ENCODE results near the gene ARHGEF4.
"Not testable (repeated sequence)": the region's sequence is repeated elsewhere in the genome, so short reads cannot be mapped to it uniquely, and the experiment has no call there.

The ARHGEF4 gene

DNA sequence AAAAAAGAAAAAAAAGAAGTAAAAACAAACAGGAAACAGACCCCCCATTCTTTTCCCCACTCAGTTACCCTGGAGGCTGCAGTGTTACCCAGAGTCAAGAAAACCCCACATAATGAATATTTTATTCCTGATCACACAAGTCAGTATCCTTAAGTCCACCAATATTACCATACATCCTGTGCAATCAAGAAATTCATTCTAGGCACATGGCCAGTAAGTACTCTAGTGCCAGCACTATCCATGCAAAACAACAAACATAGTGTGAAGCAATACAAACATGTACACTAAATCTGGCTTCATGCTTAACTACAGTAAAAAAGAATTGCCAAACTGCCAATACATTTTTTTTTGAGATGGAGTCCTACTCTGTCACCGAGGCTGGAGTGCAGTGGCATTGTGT is 145.0 kb downstream of the ARHGEF4 start:
- Histone ChIP-seq H3K4me1 (no peaks in the 10 kb centered on the region), H3K36me3 (no peaks in the 10 kb centered on the region), H3K4me3 (no peak overlapping the region), H3K9me3 (peaks cover 0 to 9% (median 5%) of the 10 kb centered on the region in 3 donors), H3K27ac (no peak overlapping the region), H3K27me3 (no peaks in the 10 kb centered on the region)
- intact Hi-C loops (cut with DNase I; ENCODE audit: low total_unique reads): no loop called here
- TF ChIP-seq, protein P1, sequence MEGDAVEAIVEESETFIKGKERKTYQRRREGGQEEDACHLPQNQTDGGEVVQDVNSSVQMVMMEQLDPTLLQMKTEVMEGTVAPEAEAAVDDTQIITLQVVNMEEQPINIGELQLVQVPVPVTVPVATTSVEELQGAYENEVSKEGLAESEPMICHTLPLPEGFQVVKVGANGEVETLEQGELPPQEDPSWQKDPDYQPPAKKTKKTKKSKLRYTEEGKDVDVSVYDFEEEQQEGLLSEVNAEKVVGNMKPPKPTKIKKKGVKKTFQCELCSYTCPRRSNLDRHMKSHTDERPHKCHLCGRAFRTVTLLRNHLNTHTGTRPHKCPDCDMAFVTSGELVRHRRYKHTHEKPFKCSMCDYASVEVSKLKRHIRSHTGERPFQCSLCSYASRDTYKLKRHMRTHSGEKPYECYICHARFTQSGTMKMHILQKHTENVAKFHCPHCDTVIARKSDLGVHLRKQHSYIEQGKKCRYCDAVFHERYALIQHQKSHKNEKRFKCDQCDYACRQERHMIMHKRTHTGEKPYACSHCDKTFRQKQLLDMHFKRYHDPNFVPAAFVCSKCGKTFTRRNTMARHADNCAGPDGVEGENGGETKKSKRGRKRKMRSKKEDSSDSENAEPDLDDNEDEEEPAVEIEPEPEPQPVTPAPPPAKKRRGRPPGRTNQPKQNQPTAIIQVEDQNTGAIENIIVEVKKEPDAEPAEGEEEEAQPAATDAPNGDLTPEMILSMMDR (IDR thresholded peaks at IDR 0.05): no peak
- DNase-seq: no peak

DNA sequence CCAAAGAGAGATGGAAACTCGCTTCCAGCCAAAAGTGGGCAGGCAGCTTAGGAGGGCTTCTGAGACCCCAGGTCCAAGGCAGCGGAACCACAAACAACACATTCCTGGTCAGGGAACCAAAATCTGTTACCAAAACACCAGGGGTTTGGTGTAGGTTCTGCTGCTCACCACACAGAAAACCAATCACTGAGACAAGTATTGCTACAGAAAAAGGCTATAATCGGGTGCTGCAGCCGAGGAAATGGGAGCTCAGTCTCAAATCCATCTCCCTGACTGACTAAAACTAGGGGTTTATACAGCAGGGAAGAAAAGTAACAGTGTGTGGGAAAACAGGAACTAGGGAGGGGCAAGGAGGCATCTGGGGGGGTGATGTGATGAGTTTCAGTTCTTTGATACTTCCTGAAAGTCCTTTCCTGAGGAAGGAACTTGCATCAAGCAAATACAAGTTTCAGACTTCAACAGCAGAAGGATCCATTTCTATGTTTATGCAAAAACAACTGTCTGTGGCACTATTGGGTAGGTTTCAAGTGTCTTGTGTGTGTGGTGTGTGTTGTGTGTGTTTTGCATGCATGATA is 148.6 kb downstream of the ARHGEF4 start:
- Histone ChIP-seq H3K27ac (no peak overlapping the region), H3K36me3 (no peaks in the 10 kb centered on the region), H3K4me3 (no peak overlapping the region), H3K4me1 (no peaks in the 10 kb centered on the region), H3K27me3 (no peaks in the 10 kb centered on the region), H3K9me3 (no peaks in the 10 kb centered on the region)
- TF ChIP-seq, protein P1 (IDR thresholded peaks at IDR 0.05): no peak
- DNase-seq: no peak
- intact Hi-C loops (cut with DNase I; ENCODE audit: low total_unique reads): no loop called here

DNA sequence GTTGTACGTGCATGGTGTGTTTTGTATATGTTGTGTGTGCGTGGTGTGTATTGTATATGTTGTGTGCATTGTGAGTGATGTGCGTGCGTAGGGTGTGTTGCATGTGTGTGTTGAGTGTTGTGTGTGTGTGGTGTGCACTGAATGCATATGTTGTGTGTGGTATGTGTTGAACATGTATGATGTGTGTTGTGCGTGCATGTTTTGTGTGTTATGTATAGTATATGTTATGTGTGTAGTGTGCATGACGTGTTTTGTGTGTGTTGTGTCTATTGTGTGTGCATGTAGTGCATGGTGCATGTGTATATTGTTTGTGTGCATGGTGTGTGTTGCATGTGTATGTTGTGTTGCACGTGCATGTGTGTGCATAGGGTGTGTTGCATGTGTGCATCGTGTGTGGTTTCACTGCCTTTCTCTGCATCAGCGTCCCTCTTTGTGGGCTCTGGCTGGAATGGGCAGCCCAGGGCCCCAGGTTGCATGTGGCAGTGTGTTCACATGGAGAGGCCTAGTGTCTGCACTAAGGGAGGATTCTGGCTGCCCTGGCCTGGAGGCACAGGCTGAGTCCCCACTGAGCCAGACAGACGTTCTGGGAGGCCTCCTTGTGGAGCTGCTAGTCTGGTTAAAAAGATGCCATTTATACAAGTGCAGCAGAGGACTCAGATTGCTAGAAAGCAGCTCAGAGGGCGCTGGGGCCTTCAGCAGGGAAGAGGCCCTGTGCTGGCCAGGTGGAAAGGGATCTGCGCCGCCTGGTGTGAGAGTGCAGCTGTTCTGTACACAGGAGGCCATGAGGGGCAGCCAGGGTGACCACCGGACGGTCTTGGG is 149.3 kb downstream of the ARHGEF4 start:
- Histone ChIP-seq H3K4me3 (no peak overlapping the region), H3K36me3 (no peaks in the 10 kb centered on the region), H3K27ac (no peak overlapping the region), H3K4me1 (no peaks in the 10 kb centered on the region), H3K9me3 (no peaks in the 10 kb centered on the region), H3K27me3 (no peaks in the 10 kb centered on the region)
- TF ChIP-seq, protein P1 (IDR thresholded peaks at IDR 0.05): no peak
- intact Hi-C loops (cut with DNase I; ENCODE audit: low total_unique reads): no loop called here
- DNase-seq: no peak

DNA sequence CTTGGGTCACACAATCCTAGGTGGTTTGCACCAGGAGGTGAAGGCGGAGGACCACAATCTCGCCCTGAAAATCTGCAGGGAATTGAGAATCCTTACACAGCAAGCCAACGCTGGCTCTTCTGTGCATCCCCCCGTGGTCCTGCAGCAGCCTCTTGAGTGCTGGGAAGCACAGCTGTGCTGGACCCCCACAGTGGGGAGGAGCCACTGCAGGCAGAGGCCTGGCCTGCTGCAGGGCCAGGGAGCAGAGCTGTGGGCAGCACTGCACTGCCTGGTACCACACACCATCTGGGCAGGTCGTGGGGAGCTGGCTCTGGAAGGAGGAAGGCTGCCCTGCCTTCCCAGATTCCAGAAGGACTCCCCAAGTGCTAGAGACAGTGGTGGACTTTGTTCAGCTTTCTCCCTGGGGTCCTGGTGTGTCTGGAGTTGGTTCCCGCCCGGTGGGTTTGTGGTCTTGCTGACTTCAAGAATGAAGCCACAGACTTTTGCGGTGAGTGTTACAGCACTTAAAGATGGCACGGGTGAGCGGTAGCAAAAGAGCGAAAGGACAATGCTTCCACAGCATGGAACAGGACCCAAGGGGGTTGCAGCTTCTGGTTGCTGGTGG is 150.3 kb downstream of the ARHGEF4 start:
- TF ChIP-seq, protein P1 (IDR thresholded peaks at IDR 0.05): no peak
- H3K36me3 ChIP-seq: no peaks in the 10 kb centered on the region
- H3K9me3 ChIP-seq: no peaks in the 10 kb centered on the region
- DNase-seq: no peak
- no peak overlapping the region for H3K4me3 ChIP-seq
- H3K27ac ChIP-seq: no peak overlapping the region
- H3K4me1 ChIP-seq: no peaks in the 10 kb centered on the region
- intact Hi-C loops (cut with DNase I; ENCODE audit: low total_unique reads): no loop called here
- H3K27me3 ChIP-seq: no peaks in the 10 kb centered on the region

DNA sequence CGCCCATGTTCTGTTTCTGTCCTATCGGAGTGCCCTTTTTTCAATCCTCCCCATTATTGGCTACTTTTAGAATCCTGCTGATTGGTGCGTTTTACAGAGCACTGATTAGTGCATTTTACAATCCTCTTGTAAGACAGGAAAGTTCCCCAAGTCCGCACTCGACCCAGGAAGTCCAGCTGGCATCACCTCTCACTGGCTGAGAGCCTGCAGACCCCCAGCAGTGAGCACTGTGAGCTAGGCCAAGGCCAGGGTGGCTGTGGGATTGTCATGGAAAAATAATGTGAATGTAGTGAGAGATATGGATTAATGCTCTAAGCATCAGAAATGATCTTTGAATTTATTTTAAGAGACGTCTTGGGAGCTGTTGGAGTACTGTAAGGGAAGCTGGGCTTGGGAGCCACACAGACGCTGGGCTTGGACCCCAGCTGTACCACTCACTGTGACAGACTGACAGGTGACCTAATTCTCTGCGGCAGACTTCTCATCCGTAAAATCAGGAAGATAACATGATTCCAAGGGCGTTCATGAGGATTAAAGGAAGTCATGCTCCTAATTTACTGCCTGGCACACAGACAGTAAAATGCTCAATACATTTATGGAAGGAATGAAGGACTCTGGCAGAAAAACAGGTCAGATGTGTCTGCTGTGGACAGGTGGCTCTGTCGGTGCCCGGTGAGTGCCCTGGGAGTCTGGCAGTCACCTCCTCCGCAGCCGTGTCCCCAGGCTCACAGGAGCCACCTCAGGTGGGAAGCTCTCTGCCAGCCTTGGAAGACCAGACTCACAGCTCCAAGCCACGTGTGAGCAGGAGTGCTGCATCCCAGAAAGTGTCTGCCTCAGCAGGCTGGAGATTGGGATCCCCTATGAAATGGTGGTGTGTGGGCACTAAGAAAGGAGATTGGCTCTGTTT is 151.1 kb downstream of the ARHGEF4 start:
- Histone ChIP-seq H3K27ac (no peak overlapping the region), H3K36me3 (no peaks in the 10 kb centered on the region), H3K4me3 (no peak overlapping the region), H3K9me3 (no peaks in the 10 kb centered on the region), H3K27me3 (no peaks in the 10 kb centered on the region), H3K4me1 (no peaks in the 10 kb centered on the region)
- intact Hi-C loops (cut with DNase I; ENCODE audit: low total_unique reads): no loop called here
- TF ChIP-seq, protein P1 (IDR thresholded peaks at IDR 0.05): no peak
- no peak for DNase-seq

DNA sequence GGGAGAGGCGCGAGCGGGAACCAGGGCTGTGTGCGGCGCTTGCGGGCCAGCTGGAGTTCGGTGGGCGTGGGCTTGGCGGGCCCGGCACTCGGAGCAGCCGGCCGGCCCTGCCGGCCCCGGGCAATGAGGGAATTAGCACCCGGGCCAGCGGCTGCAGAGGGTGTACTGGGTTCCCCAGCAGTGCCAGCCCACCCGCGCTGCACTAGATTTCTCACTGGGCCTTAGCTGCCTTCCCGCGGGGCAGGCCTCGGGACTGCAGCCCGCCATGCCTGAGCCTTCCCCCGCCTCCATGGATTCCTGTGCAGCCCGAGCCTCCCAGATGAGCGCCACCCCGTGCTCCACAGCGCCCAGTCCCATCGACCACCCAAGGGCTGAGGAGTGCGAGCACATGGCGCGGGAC is 154.7 kb downstream of the ARHGEF4 start:
- DNase-seq; H3K27me3 ChIP-seq; H3K4me3 ChIP-seq; intact Hi-C loops (cut with DNase I; ENCODE audit: low total_unique reads); H3K36me3 ChIP-seq; H3K9me3 ChIP-seq; H3K4me1 ChIP-seq; H3K27ac ChIP-seq: not testable (repeated sequence)

DNA sequence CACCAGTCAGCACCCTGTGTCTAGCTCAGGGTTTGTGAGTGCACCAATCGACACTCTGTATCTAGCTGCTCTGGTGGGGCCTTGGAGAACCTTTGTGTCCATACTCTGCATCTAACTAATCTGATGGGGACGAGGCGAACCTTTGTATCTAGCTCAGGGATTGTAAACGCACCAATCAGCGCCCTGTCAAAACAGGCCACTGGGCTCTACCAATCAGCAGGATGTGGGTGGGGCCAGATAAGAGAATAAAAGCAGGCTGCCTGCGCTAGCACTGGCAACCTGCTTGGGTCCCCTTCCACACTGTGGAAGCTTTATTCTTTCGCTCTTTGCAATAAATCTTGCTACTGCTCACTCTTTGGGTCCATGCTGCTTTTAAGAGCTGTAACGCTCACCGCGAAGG is 155.3 kb downstream of the ARHGEF4 start:
- H3K4me1 ChIP-seq; intact Hi-C loops (cut with DNase I; ENCODE audit: low total_unique reads); H3K9me3 ChIP-seq; H3K27ac ChIP-seq; DNase-seq; H3K27me3 ChIP-seq; H3K36me3 ChIP-seq; H3K4me3 ChIP-seq: not testable (repeated sequence)
